ENCODE measurements around the gene GP9. TPM values are rescaled to one million over a fixed set of nuclear protein-coding genes. Genes with fewer than 3 reads are reported as not detected.

The GP9 gene
- total RNA-seq, 4 donors from 2014 or later: not detected

Other genes starting within 250 kb of the GP9 start
- 100 to 1,000 TPM; 101 to 180 (median 130) TPM for gene ACAD9, start 181.2 kb upstream of the GP9 start, total RNA-seq
- under 1 TPM; 0.19 to 0.59 (median 0.25) TPM for gene CFAP92, start 66.7 kb upstream of the GP9 start, total RNA-seq
- gene EFCC1, start 59.5 kb upstream of the GP9 start, total RNA-seq: 1 to 10 TPM in 3 of 4 donors, under 1 TPM in 1; 0.80 to 3.0 (median 2.2) TPM
- gene RAB43, start 61.0 kb downstream of the GP9 start, total RNA-seq: 10 to 100 TPM in 3 of 4 donors, 1 to 10 TPM in 1; 5.4 to 12.1 (median 11.2) TPM
- gene ISY1, start 100.3 kb downstream of the GP9 start, total RNA-seq: 10 to 100 TPM; 15.5 to 22.8 (median 18.1) TPM
- gene CNBP, start 123.1 kb downstream of the GP9 start, total RNA-seq: 100 to 1,000 TPM; 425 to 625 (median 493) TPM
- gene COPG1, start 188.8 kb downstream of the GP9 start, total RNA-seq: 10 to 100 TPM; 69.2 to 95.2 (median 79.8) TPM
- 10 to 100 TPM; 25.2 to 34.9 (median 34.4) TPM for gene HMCES, start 218.1 kb downstream of the GP9 start, total RNA-seq